Esophagus muscularis mucosa (tissue), 2 donors: ENCODE data around the gene MTERF4.

Experiments used
- POLR2A ChIP-seq: fragments of 450-650 bp; IDR thresholded peaks from one replicate; pipeline ENCODE4 v1.6.1; 2017; ENCODE audit warnings: antibody characterized with exemption, moderate library complexity, mild to moderate bottlenecking, low read depth
- POLR2AphosphoS5 ChIP-seq, 2 donors: sonication (generic); formaldehyde crosslinking; IDR thresholded peaks; one replicate each; pipeline ENCODE4 v1.6.1; 2017; ENCODE audit warnings: antibody characterized with exemption in 2 of 2

GRCh38 chr2:241048949-241049343 is 53.1 kb downstream of the MTERF4 start:
- TF ChIP-seq POLR2A (no peak), POLR2AphosphoS5 (IDR thresholded peaks at IDR 0.05) (no peak)
